Mammary epithelial cell (primary cell): ENCODE results near the gene ALKAL2.

ENCODE experiments used
- EZH2 ChIP-seq: IDR thresholded peaks from 2 replicates; pipeline ENCODE4 v1.6.1; 2012; ENCODE audit warnings: low read length, inconsistent platforms, borderline replicate concordance
- TF ChIP-seq, protein P1 (sequence below), 2 donors: IDR thresholded peaks in 1 of 2; conservative IDR thresholded peaks in 1 of 2; 2 replicates each; pipeline ENCODE4 v1.5.1; 2011 to 2012; ENCODE audit warnings: inconsistent platforms in 2 of 2, low read length in 2 of 2, mild to moderate bottlenecking in 2 of 2, control low read depth in 1 of 2, low read depth in 1 of 2; ENCODE audit not compliant: insufficient read depth in 1 of 2; ENCODE audit errors: extremely low read depth in 1 of 2

DNA sequence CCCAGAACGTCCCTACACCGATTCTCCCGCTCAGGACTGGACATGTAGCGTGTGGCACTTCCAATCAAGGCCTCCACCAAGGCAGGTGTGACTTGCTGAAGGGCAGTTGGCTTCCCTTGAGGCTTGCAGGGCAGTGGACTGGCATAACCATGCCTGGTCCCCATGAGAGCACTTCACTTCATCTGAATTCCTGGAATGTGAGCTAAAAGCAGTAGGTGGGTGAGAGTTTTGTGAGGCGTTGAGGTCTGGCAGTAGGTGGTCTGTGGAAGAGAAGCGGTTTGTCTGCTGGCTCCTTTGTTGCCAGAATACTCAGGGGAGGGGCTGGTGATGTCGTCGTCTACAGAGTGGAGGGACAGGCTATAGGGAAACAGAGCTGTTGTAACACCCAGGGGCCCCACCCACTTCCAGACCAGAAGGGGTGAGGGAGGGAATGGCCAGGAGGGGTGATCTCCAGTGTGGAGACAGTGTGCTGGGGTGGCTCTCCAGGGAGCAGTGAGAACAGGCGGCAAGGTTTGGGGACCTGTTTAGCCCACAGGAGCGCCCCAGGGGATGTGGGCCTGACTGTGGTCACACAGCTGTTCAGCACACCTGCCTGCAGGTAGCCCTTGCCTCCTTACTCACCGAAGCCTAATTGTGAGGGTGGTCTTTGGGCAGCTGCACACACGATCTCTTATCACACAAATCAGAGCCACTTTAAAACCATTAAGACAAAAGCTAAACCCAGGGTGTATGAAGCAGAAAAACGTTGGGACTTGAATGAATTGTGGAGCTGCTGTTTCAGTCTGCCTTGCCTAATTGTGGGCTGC is 21.5 kb upstream of the ALKAL2 start:
- TF ChIP-seq, protein P1, sequence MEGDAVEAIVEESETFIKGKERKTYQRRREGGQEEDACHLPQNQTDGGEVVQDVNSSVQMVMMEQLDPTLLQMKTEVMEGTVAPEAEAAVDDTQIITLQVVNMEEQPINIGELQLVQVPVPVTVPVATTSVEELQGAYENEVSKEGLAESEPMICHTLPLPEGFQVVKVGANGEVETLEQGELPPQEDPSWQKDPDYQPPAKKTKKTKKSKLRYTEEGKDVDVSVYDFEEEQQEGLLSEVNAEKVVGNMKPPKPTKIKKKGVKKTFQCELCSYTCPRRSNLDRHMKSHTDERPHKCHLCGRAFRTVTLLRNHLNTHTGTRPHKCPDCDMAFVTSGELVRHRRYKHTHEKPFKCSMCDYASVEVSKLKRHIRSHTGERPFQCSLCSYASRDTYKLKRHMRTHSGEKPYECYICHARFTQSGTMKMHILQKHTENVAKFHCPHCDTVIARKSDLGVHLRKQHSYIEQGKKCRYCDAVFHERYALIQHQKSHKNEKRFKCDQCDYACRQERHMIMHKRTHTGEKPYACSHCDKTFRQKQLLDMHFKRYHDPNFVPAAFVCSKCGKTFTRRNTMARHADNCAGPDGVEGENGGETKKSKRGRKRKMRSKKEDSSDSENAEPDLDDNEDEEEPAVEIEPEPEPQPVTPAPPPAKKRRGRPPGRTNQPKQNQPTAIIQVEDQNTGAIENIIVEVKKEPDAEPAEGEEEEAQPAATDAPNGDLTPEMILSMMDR (conservative IDR thresholded peaks at IDR 0.05 in 1 of 2, IDR thresholded peaks at IDR 0.05 in 1 of 2; ENCODE audit: extremely low read depth in 1 of 2, insufficient read depth in 1 of 2, low read depth in 1 of 2, low read length in 2 of 2) = no peak
- TF ChIP-seq EZH2 = no peak
